Stimulated activated naive CD8-positive, alpha-beta T cell treated with anti-CD3 and anti-CD28 coated beads, Interleukin-15, amount 100 ng/mL, for 72 hours (primary cell): ENCODE results near the gene TIPIN.
"Not testable (repeated sequence)": the region's sequence is repeated elsewhere in the genome, so short reads cannot be mapped to it uniquely, and the experiment has no call there.

Experiments
- ATAC-seq: fragments of 150-1000 bp; cut with Tn5 transposase; 2 replicates; pipeline ENCODE4 v1.10.0; 2021; ENCODE audit warnings: mild to moderate bottlenecking, moderate library complexity
- DNase-seq, 2 donors: peaks; one replicate each; pipeline ENCODE4 v3.0.0; 2021 to 2022
- H3K27ac Mint-ChIP-seq, 2 donors: one replicate each; pipeline ENCODE4 v1.8.0; 2022; ENCODE audit warnings: mild to moderate bottlenecking in 2 of 2, mixed read lengths in 2 of 2, moderate library complexity in 2 of 2
- H3K27me3 Mint-ChIP-seq: one replicate; pipeline ENCODE4 v1.8.0; 2022; ENCODE audit warnings: mixed read lengths
- H3K4me1 Mint-ChIP-seq: one replicate; pipeline ENCODE4 v1.8.0; 2022; ENCODE audit warnings: mild to moderate bottlenecking, mixed read lengths
- H3K4me3 Mint-ChIP-seq, 2 donors: one replicate each; pipeline ENCODE4 v1.8.0; 2022; ENCODE audit warnings: mild to moderate bottlenecking in 2 of 2, mixed read lengths in 2 of 2, moderate library complexity in 1 of 2
- H3K9me3 Mint-ChIP-seq, 2 donors: one replicate each; pipeline ENCODE4 v1.8.0; 2022; ENCODE audit warnings: mixed read lengths in 2 of 2

The TIPIN gene

GRCh38 chr15:66356359-66357236 is at the start of gene TIPIN:
TSS of gene TIPIN (minus strand) at chr15:66356685. CDS start at chr15:66352947, 3,738 bp downstream.
- ATAC-seq (peak; percentile 99), DNase-seq (peak; percentile 98)
- Mint-ChIP-seq H3K9me3 (no peaks in the 10 kb centered on the region), H3K27me3 (no peaks in the 10 kb centered on the region), H3K4me3 (peak within 1 kb of the TSS; percentile 93 to 100), H3K27ac (peak within 1 kb of the TSS; percentile 98 to 100), H3K4me1 (peaks cover 46% of the 10 kb centered on the region)

DNA sequence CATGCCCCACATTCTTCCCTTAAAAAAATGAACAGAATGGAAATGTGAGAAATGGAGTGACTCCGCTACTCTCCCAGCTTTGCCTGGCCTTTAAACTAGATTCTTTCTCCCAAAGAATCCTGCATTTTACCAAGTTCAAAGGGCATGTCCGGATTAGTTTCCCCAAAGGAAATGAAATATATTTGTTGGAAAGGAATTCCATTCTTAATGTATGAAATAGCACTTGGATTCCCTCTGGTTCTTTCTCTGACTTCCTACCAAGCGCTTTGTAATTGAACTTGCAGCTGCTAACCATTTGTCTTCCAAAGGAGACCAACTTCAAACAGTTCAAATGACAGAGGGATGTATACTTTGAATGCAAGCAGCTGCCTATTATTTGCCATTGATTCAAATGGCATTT is 49.1 kb upstream of the TIPIN start:
- Mint-ChIP-seq H3K9me3 (no peaks in the 10 kb centered on the region), H3K4me1 (peaks cover 94% of the 10 kb centered on the region), H3K27me3 (no peaks in the 10 kb centered on the region), H3K27ac (peak overlapping the region in 1 of 2 donors; percentile 4), H3K4me3 (no peak overlapping the region)
- ATAC-seq (no peak), DNase-seq (no peak)

- H3K27me3 Mint-ChIP-seq: no peaks in the 10 kb centered on the region
These were observed 48.5 kb upstream of the TIPIN start for GRCh38 chr15:66405007-66405406.

GRCh38 chr15:66404532-66404931 is 48.0 kb upstream of the TIPIN start:
- peaks cover 94% of the 10 kb centered on the region for H3K4me1 Mint-ChIP-seq
- DNase-seq (no peak), ATAC-seq (no peak)
- peak overlapping the region; percentile 54 to 93 for H3K27ac Mint-ChIP-seq
- H3K9me3 Mint-ChIP-seq: no peaks in the 10 kb centered on the region
- H3K4me3 Mint-ChIP-seq: peak overlapping the region; percentile 66 to 67
- no peaks in the 10 kb centered on the region for H3K27me3 Mint-ChIP-seq

More at GRCh38 chr15:66405007-66405406, 48.5 kb upstream of the TIPIN start:
- no peak for DNase-seq
- Mint-ChIP-seq H3K9me3 (no peaks in the 10 kb centered on the region), H3K27ac (no peak overlapping the region), H3K4me1 (peaks cover 94% of the 10 kb centered on the region), H3K4me3 (peak overlapping the region in 1 of 2 donors; percentile 66)
- ATAC-seq: no peak

DNA sequence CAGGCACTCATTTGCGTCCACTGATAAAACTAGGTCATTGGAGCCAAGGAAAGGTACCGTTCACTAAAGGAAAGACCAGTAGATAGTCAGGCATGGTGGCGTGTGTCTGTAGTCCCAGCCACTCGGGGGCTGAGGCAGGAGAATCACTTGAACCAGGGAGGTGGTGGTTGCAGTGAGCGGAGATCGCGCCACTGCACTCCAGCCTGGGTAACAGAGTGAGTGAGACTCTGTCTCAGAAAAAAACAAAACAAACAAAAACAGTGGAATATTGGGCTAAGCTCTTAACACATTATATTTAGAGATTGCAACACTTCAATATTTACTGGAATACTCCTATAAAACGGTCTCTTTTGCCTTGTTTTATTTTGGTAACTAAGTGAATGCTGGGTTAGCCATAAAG is 47.6 kb upstream of the TIPIN start:
- H3K27me3 Mint-ChIP-seq: no peaks in the 10 kb centered on the region
- no peaks in the 10 kb centered on the region for H3K9me3 Mint-ChIP-seq
- DNase-seq: no peak
- peak overlapping the region; percentile 66 to 67 for H3K4me3 Mint-ChIP-seq
- H3K27ac Mint-ChIP-seq: peak overlapping the region in 1 of 2 donors; percentile 54
- ATAC-seq: no peak
- H3K4me1 Mint-ChIP-seq: peaks cover 94% of the 10 kb centered on the region

DNA sequence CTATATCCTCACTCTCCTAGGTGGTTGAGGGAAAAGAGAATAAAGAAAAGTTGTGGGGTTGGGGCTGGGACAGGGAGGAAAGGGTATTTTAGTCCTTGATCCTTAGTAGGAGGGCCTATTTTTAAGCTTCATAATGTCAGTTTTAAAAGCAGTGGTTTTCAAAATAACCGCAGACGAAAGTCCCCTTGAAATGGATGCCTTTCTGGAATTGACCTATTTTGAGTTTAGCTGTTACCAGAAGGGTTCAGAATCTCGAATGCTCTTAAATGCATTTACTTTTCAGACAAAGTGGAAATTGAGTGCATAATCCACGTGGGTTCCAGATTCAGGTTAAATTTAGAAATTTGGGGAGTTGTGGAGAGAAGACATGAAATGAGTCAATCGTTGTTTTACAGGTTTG is 46.8 kb upstream of the TIPIN start:
- H3K9me3 Mint-ChIP-seq: no peaks in the 10 kb centered on the region
- ATAC-seq (no peak), DNase-seq (no peak)
- H3K27me3 Mint-ChIP-seq: no peaks in the 10 kb centered on the region
- peak overlapping the region; percentile 9 to 66 for H3K4me3 Mint-ChIP-seq
- H3K27ac Mint-ChIP-seq: no peak overlapping the region
- peaks cover 86% of the 10 kb centered on the region for H3K4me1 Mint-ChIP-seq

DNA sequence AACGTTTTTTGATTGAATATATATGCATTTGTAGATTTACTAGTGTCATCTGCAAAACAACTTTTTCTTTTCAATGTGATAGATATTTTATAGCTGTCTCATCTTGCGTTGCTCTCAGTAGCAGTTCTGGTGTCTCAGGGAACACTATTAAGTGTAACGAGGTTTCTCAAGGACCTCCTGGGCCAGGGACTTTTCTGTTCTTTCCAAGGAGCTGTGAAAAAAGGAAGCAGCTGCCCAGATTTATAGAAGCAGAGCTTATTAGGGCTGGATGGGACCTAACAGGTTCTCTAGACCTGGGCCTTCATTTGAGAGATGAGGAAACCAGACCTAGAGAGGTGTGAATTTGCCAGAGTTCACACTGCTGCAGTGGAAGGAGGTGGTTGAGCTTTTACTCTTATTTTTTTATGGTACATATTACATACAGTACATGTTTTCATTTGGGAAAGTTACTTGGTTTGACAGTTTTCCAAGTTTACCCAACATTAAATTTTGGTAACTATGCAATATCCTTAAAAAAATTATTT is 46.3 kb upstream of the TIPIN start:
- H3K4me1 Mint-ChIP-seq: peaks cover 81% of the 10 kb centered on the region
- H3K4me3 Mint-ChIP-seq: peak overlapping the region; percentile 9 to 66
- no peaks in the 10 kb centered on the region for H3K27me3 Mint-ChIP-seq
- no peak for ATAC-seq
- DNase-seq: no peak
- H3K9me3 Mint-ChIP-seq: no peaks in the 10 kb centered on the region
- H3K27ac Mint-ChIP-seq: no peak overlapping the region

GRCh38 chr15:66401130-66402021 is 44.9 kb upstream of the TIPIN start:
- Mint-ChIP-seq H3K27ac (peak overlapping the region; percentile 20 to 76), H3K4me1 (peaks cover 67% of the 10 kb centered on the region), H3K27me3 (no peaks in the 10 kb centered on the region), H3K4me3 (peak overlapping the region; percentile 66 to 80), H3K9me3 (no peaks in the 10 kb centered on the region)
- ATAC-seq: peak; percentile 76
- no peak for DNase-seq

- no peak for DNase-seq
- H3K27ac Mint-ChIP-seq: peak overlapping the region in 1 of 2 donors; percentile 1
- no peaks in the 10 kb centered on the region for H3K27me3 Mint-ChIP-seq
- H3K4me3 Mint-ChIP-seq: peak overlapping the region in 1 of 2 donors; percentile 24
- H3K9me3 Mint-ChIP-seq: no peaks in the 10 kb centered on the region
- peak; percentile 50 for ATAC-seq
- peaks cover 67% of the 10 kb centered on the region for H3K4me1 Mint-ChIP-seq
These were observed 43.9 kb upstream of the TIPIN start for GRCh38 chr15:66400351-66400774.

DNA sequence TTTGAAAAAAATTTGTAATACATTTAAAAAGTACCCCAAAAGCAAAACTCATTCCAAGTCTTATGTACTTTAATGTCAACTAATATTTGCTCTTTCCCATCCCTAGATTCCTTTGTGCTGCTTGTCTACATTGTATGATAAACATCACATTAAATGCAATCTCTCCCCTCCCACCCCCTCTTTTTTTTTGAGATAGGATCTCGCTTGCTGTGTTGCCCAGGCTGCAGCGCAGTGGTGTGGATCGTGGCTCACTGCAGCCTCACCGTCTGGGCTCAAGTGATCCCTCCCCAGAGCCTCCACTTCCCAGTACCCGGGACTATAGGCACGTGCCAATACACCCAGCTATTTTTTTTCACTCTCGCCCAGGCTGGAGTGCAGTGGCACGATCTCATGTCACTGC is 42.8 kb upstream of the TIPIN start:
- Mint-ChIP-seq H3K4me3 (no peak overlapping the region), H3K27me3 (no peaks in the 10 kb centered on the region), H3K9me3 (no peaks in the 10 kb centered on the region), H3K4me1 (peaks cover 71% of the 10 kb centered on the region), H3K27ac (no peak overlapping the region)
- no peak for ATAC-seq
- no peak for DNase-seq

DNA sequence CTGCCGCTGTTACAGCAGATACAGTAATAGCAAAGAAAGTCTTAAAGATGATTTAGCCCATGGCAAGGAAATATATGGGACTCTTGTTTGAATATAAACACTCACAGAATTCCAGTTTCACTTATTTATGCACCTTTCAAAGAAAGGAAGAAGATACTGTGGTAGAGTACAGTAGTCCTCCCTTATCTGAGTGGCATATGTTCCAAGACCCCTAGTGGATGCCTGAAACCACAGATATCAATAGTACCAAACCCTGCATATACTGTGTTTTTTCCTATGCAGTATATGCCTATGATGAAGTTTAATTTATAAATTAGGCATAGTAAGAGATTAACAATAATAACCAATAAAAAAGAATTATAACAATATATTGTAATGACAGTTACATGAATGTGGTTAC is 38.4 kb upstream of the TIPIN start:
- DNase-seq: no peak
- Mint-ChIP-seq H3K27ac (no peak overlapping the region), H3K4me1 (peaks cover 71% of the 10 kb centered on the region), H3K4me3 (no peak overlapping the region), H3K9me3 (no peaks in the 10 kb centered on the region), H3K27me3 (no peaks in the 10 kb centered on the region)
- no peak for ATAC-seq

DNA sequence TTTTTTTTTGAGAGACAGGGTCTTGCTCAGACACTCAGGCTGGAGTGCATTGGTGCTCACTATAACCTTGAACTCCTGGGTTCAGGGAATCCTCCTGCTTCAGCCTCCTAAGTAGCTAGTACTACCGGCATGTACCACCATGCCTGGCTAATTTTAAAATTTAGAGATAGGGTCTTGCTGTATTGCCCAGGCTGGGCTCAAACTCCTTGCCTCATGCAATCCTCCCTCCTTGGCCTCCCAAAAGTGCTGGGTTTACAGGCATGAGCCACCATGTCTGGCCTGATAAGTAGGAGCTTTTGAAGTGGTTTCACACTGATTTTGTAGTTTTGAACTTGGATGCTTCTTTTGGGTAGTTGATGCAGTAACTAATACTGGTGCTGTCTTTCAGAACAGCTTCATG is 38.0 kb upstream of the TIPIN start:
- no peaks in the 10 kb centered on the region for H3K27me3 Mint-ChIP-seq
- DNase-seq: no peak
- no peaks in the 10 kb centered on the region for H3K9me3 Mint-ChIP-seq
- no peak for ATAC-seq
- H3K4me1 Mint-ChIP-seq: peaks cover 71% of the 10 kb centered on the region
- H3K27ac Mint-ChIP-seq: peak overlapping the region in 1 of 2 donors; percentile 38
- no peak overlapping the region for H3K4me3 Mint-ChIP-seq

- not testable (repeated sequence) for H3K9me3 Mint-ChIP-seq, DNase-seq, H3K27me3 Mint-ChIP-seq, H3K27ac Mint-ChIP-seq, ATAC-seq
- H3K4me1 Mint-ChIP-seq: peaks cover 80% of the 10 kb centered on the region
- H3K4me3 Mint-ChIP-seq: peak overlapping the region in 1 of 2 donors; percentile 42
These were observed 36.6 kb upstream of the TIPIN start for GRCh38 chr15:66393037-66393436.

- peaks cover 82% of the 10 kb centered on the region for H3K4me1 Mint-ChIP-seq
- no peaks in the 10 kb centered on the region for H3K9me3 Mint-ChIP-seq
- H3K4me3 Mint-ChIP-seq: peak overlapping the region; percentile 93 to 98
- DNase-seq (no peak), ATAC-seq (peak; percentile 8)
- peak overlapping the region; percentile 60 to 77 for H3K27ac Mint-ChIP-seq
- no peaks in the 10 kb centered on the region for H3K27me3 Mint-ChIP-seq
These were observed 34.2 kb upstream of the TIPIN start for GRCh38 chr15:66390678-66391077.

DNA sequence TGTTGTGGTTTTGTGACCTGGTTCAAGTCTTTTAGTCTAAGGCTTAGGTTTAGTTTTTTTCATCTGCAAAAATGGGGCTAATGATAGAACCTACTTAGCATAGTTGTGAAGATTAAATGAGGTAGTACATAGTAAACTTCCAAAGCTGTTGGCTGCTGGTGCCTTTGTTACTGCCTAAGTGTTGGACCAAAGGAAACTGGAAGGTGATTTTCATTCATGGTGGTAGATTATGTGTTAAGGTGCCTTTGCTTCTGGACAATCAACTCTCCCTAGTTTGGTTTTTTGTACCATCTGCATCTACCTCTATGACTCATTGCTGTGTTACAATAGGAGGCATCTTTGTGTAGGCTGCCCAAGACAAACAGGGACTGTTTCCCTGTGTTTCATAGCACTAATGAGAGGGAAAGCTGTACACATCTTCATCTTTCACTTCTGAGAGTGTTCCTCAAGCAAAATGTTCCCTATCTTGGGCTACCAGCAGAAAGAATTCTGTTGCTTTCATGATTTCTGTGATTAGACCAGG is 33.4 kb upstream of the TIPIN start:
- H3K27me3 Mint-ChIP-seq: no peaks in the 10 kb centered on the region
- ATAC-seq: peak; percentile 24
- H3K4me1 Mint-ChIP-seq: peaks cover 82% of the 10 kb centered on the region
- peak overlapping the region; percentile 93 to 98 for H3K4me3 Mint-ChIP-seq
- DNase-seq: no peak
- H3K27ac Mint-ChIP-seq: peak overlapping the region in 1 of 2 donors; percentile 14
- no peaks in the 10 kb centered on the region for H3K9me3 Mint-ChIP-seq
